Daoy (cell line): ENCODE data around the gene OR1A2. TPM values are rescaled to one million over a fixed set of nuclear protein-coding genes. Genes with fewer than 3 reads are reported as not detected.
"Not testable (repeated sequence)": the region's sequence is repeated elsewhere in the genome, so short reads cannot be mapped to it uniquely, and the experiment has no call there.

Source experiments
- DNase-seq: peaks from one replicate; pipeline ENCODE4 v3.0.0-alpha.2; 2015; ENCODE audit warnings: low read depth
- total RNA-seq: library from RNA; depleted of rRNA; stranded (reverse); fragments of >200 nt; shearing (Covaris generic); gene quantifications from 2 replicates; pipeline ENCODE4 v1.2.3, GENCODE V29; 2014; rRNA removed

OR1A2 gene, protein sequence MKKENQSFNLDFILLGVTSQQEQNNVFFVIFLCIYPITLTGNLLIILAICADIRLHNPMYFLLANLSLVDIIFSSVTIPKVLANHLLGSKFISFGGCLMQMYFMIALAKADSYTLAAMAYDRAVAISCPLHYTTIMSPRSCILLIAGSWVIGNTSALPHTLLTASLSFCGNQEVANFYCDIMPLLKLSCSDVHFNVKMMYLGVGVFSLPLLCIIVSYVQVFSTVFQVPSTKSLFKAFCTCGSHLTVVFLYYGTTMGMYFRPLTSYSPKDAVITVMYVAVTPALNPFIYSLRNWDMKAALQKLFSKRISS
- total RNA-seq: not detected in 2 replicates

DNA sequence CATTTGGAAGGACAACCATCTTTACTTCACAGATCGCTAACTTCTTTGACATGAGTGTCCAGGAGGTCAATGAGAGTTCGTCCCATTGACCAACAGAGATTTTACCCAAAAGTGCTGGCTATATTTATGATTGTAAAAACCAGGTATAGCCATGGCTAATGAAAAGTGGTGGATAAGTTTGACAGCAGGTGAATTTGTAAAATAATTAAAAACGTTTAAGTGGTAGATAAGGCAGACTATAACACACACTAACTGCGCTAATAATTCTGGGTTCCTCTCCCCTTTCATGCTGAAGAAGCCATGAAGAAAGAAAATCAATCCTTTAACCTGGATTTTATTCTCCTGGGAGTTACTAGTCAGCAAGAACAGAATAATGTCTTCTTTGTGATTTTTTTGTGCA is at the start of gene OR1A2:
OR1A2 (plus strand) TSS at position 301 of the 400 bp plus-strand sequence; CDS start at position 301, 0 bp downstream.
- DNase-seq: no peak

DNA sequence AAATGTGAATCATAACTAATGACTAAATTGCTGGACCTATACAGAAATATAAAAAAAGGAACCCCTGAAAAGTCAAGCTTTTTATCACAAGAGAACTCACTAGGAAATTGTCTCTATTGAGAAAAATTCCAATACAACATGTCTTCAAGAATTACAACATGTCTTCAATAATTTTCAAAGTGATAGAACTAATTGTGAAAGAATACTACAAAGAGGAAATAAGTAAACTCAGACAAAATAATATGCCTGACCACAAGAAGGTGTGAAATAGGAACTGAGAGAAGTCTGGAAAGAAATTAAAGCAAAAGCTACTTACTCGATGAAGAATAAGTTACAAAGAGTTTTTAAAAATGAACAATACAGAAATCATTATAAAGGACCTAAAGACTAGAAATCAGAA is 40.1 kb upstream of the OR1A2 start:
- DNase-seq: no peak

DNA sequence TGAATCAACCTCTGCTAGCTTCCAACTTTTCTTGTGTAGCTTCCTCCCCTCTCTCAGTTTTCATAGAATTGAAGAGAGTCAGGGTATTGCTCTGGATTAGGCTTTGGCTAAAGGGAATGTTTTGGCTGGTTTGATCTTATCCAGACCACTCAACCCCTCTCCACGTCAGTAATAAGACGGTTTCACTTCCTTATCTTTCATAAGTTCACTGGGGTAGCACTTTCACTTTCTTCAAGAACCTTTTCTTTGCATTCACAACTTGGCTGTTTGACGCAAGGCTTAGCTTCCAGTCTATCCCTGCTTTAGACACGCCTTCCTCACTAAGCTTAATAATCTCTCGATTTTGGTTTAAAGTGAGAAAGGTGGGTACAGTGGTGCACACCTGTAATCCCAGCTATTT is 29.7 kb upstream of the OR1A2 start:
- no peak for DNase-seq

DNA sequence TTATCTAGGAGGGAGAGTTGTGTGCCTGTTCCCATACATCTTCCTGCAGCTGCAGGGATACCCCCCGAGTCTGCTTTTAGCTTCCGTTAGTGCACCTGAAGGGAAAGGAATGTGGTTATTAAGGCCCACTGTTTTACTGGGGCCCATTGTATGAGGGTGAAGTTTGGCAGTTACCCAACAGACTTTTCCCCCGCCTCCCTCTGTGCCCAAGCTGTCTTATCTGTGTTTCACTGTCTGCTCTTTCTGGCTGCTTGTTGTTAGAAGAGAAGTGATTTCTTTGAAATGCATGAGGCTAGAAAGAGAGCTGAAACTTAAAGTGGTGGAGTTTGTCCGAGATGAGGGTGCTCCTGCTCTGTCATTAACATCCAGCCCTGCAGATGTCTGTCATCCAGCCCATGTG is 7.4 kb upstream of the OR1A2 start:
- no peak for DNase-seq

DNA sequence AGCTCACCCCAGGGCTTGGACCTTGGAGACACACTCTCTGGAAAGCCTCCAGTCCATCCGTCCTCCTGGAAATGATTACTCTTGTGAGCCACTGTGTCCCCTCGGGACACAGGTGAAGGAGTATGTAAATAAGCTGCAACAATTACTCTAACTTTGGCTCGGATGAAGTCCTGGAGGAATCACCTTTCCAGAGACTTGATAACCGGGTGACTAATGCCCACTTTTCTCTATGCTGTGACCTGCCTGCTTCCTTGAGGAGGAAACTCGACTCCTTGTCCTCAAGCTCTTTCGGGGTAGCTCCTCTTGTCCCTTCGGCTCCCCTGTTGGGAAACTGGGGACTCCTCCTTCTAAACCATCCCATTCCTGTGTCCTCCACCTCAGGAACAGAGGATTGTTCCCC is 10.0 kb downstream of the OR1A2 start, which contains the start of gene OR1A1:
OR1A1 (plus strand) TSS at position 301 of the 400 bp plus-strand sequence. CDS start 7,954 bp downstream, outside the sequence.
- DNase-seq: no peak

DNA sequence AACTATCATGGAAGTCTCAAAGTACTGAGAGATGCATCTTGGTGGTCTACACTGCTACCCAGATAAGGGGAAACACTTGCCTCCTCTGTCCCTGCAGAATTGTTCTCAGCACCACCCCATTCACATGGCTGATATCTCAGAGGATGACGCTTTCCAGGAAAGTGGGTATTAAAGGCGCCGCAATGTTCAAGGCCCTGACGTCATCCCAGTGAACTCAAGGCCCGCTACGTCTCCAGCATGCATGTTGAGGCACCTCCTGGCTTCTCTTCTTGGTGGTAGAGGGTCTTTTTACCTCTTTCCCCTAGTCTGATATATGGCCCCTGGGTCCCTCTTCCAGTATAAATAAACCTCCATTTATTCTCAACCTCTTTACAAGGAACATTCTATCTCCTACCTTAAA is 11.2 kb downstream of the OR1A2 start:
- no peak for DNase-seq

DNA sequence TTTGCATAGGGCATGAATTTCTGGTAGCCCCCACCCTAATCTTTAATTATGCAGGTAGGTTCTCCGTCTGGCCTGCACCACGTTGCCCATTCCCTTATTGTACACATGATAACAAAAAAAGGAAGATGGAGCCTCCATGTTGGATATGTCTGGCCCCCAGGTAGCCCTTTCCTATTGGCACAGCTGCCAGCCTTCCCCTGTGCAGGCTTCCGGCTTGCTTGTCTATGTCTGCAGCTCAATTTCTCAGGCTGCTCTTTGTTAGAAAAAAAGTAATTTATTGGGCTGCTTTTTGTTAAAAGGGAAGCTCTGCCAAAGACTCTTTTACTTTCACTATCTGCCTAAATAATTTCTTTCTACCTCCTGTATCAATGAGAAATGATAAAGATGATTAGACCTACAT is 15.7 kb downstream of the OR1A2 start:
- DNase-seq: no peak

DNA sequence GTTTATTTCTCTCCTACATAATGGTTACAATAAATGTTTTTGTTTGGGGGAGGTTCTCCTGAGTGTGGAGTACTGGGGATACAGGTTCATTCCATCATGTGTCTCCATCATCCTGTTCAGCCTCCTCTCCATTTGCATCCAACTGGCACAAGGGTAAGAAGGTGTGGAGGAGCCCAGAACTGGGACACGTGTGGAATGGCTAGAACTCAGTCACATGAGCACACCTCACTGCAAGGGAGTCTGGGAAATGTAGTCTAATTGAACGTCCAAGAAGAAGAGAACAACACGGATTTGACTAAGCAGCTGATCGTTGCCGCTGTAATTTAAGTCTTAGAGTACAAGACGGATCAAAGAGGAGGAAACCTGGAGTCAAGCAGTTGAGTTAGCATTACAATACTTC is 16.3 kb downstream of the OR1A2 start:
- peak; percentile 19 for DNase-seq

DNA sequence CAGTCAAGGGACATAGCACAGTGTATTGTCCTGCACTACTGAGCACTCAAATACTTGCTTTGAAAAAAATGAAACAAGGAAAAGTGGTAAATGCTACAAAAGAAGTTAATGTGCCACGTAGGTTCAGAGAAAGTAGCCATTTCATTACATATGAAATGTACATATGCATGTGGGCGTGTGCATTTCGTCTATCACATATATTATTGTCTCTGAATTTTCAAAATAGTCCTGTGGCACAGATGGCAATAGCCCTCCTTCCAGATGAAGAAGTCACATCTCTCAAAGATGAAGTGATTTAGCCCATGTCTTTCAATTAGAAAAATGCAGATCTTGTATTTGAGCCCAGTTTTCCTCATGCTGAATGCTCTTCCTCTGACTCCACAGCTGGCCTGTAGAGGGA is 22.7 kb downstream of the OR1A2 start:
- DNase-seq: not testable (repeated sequence)

DNA sequence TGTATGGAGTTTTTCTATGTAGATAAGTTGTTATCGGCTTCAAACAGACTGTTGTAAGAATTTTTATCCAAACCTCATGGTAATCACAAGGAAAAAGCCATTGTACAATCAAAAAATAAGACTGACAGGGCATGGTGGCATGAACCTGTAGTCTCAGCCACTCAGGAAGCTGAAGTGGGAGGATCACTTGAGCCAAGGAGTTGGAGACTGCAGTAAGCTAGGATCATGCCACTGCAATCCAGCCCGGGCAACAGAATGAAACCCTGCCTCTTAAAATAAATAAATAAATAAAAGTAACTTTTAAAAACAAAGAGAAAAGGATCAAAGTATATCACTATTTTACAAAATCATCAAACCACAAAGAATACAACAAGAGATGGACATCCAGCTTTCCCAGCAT is 24.5 kb downstream of the OR1A2 start:
- no peak for DNase-seq

DNA sequence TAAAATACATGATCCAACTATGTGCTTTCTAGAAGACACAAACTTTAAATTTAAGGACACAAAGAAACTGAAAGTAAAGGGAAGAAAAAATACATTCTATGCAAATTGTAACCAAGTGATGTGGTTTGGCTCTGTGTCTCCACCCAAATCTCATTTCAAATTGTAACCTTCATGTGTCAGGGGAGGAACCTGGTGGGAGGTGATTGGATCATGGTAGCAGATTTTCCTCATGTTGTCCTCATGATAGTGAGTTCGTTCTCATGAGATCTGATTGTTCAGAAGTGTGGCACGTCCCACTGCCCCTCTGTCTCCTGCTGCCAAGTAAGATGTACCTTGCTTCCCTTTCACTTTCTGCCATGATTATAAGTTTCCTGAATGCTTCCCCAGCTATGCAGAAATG is 25.2 kb downstream of the OR1A2 start:
- DNase-seq: no peak

DNA sequence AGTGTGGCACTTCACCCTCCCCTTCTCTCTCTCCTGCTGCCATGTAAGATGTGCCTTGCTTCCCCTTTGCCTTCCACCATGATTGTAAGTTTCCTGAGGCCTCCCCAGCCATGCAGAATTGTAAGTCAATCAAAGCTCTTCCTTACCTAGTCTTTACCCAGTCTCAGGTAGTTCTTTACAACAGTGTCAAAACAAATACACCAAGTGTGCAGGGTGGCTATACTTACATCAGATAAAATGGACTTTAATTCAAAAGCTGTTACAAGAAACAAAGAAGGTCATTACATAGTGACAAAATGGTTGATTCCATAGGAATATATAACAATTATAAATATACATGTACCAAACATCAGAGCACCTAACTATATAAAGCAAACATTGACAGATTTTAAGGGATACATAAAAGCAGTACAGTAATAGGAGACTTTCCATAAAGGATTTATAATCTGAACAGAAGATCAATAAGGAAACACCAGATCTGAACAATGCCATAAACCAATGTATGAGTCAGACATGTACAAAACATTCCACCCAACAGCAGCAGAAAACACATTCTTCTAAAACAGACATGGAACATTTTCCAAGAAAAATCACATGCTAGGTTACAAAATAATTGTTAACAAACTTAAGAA is 27.5 kb downstream of the OR1A2 start:
- not testable (repeated sequence) for DNase-seq

DNA sequence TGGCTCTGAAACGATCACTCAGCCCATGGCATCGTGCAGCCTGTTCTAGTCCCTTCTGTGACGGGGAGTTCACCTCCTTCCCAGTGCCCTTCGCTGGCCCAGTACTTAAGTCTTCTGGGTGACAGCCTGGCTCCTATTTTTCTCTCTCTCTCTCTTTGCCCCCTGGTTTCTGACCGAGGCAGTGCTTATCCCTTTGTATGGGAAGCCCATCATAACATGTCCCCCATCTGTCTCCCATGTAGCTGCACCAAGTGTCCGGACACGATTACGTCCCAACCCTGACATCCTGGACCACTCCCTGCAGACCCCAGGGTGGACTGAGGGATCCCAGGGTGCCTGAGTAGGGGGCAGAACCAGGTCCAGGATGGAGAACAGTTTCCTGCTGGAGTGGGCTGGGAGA is 35.0 kb downstream of the OR1A2 start:
- not testable (repeated sequence) for DNase-seq

DNA sequence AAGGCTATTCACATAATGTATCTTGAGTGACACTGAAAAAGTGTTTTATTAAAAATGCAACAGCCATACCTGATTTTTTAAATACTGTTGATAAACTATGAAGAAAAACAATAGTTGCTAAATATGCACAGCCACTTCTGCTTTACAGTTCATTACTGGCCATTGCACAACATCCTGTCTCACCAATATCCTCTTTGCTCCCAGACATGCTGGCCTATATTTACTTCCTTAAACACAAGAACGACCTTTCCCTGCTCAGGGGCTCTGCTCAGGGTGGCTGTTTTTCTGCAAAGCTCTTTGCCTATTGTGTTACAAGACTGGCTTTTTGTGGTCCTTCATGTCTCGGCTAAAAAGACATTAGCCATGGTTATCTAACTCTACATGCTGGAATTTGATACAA is 41.4 kb downstream of the OR1A2 start:
- DNase-seq: not testable (repeated sequence)

DNA sequence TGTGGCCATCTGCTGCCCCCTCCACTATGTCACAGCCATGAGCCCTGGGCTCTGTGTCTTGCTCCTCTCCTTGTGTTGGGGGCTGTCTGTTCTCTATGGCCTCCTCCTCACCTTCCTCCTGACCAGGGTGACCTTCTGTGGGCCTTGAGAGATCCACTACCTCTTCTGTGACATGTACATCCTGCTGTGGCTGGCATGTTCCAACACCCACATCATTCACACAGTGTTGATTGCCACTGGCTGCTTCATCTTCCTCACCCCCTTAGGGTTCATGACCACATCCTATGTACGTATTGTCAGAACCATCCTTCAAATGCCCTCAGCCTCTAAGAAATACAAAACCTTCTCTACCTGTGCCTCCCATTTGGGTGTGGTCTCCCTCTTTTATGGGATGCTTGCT is 43.7 kb downstream of the OR1A2 start:
- DNase-seq: not testable (repeated sequence)

DNA sequence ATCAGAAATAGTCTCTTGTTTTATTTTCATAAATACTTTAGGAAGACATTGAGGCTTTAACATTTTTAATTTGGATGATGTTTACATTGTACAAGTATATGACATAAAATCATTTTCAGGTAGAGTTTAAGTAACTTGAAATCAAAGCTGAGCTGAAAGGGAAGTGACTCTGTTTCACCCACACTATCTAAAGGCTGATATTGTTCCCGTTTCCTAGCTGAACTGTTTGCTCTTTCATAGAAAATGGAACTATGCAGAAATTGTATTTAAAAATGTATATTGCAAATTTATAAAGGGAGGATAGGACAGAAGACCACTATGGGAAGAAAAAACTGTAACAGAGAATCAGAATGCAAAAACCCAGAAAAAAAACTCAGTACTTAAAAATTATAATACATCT is 47.5 kb downstream of the OR1A2 start:
- DNase-seq: not testable (repeated sequence)

Other genes starting within 250 kb of the OR1A2 start
- gene OR1D5, start 133.9 kb upstream of the OR1A2 start, total RNA-seq: not detected in 2 replicates
- not detected in 2 replicates for gene OR1D2, start 93.1 kb upstream of the OR1A2 start, total RNA-seq
- gene OR1G1, start 70.0 kb upstream of the OR1A2 start, total RNA-seq: not detected in 2 replicates
- not detected in 2 replicates for gene OR1A1, start 10.1 kb downstream of the OR1A2 start, total RNA-seq
- not detected in 2 replicates for gene OR3A1, start 100.8 kb downstream of the OR1A2 start, total RNA-seq
- not detected in 2 replicates for gene OR3A2, start 188.8 kb downstream of the OR1A2 start, total RNA-seq
- not detected in 2 replicates for gene OR1E1, start 200.9 kb downstream of the OR1A2 start, total RNA-seq
- 0.23 TPM in 1 of 2 replicates, not detected in the other for gene OR3A3, start 213.9 kb downstream of the OR1A2 start, total RNA-seq
- not detected in 2 replicates for gene OR1E2, start 236.3 kb downstream of the OR1A2 start, total RNA-seq